K562 (cell line): ENCODE measurements around the gene VTA1. TPM values are rescaled to one million over a fixed set of nuclear protein-coding genes. Genes with fewer than 3 reads are reported as not detected.

ENCODE experiments used
- ARNT ChIP-seq, 2 experiments: fragments of 450-650 bp; IDR thresholded peaks; 2 replicates each; pipeline ENCODE4 v1.6.1; 2016; ENCODE audit warnings: mild to moderate bottlenecking in 1 of 2
- BCOR ChIP-seq: fragments of 450-650 bp; IDR thresholded peaks from 2 replicates; pipeline ENCODE4 v1.6.1; 2016
- BRD9 ChIP-seq: fragments of 450-650 bp; IDR thresholded peaks from 2 replicates; pipeline ENCODE4 v1.6.1; 2018; ENCODE audit warnings: low read depth; ENCODE audit not compliant: partially characterized antibody
- DNMT1 ChIP-seq: fragments of 450-650 bp; IDR thresholded peaks from 2 replicates; pipeline ENCODE4 v1.6.1; 2016; ENCODE audit warnings: antibody characterized with exemption, mild to moderate bottlenecking
- ESRRB ChIP-seq: fragments of 250-450 bp; sonication (Bioruptor Pico); IDR thresholded peaks from 2 replicates; pipeline ENCODE4 v1.5.0; 2020; ENCODE audit warnings: mild to moderate bottlenecking, moderate library complexity, borderline replicate concordance
- EZH2 ChIP-seq: IDR thresholded peaks from 2 replicates; pipeline ENCODE4 v1.6.1; 2012; ENCODE audit warnings: low read depth, mild to moderate bottlenecking, inconsistent platforms, low read length, borderline replicate concordance
- HDAC1 ChIP-seq, 2 experiments: fragments of 450-650 bp; IDR thresholded peaks; 2 replicates each; pipeline ENCODE4 v1.6.1; 2016 to 2017; ENCODE audit warnings: inconsistent platforms in 1 of 2, mild to moderate bottlenecking in 1 of 2, moderate library complexity in 1 of 2
- HDAC6 ChIP-seq: IDR thresholded peaks from 2 replicates; pipeline ENCODE4 v1.6.1; 2012; ENCODE audit warnings: low read depth, mild to moderate bottlenecking, control low read depth, inconsistent platforms, low read length, moderate library complexity
- IRF2 ChIP-seq: sonication (generic); formaldehyde crosslinking; IDR thresholded peaks from 2 replicates; pipeline ENCODE4 v1.8.1; 2022; ENCODE audit warnings: mild to moderate bottlenecking, missing genetic modification reagents
- MAZ ChIP-seq, 2 experiments: fragments of 450-650 bp in 1 of 2; sonication (generic) in 1 of 2; formaldehyde crosslinking; IDR thresholded peaks in 1 of 2; conservative IDR thresholded peaks in 1 of 2; 2 replicates each; pipeline versions ENCODE4 v1.4.0 to v1.5.0; 2020; ENCODE audit warnings: mild to moderate bottlenecking in 1 of 2, missing genetic modification reagents in 1 of 2
- POLR2B ChIP-seq: fragments of 450-650 bp; IDR thresholded peaks from 2 replicates; pipeline ENCODE4 v1.6.1; 2018; ENCODE audit warnings: low read depth; ENCODE audit not compliant: partially characterized antibody
- RBM22 ChIP-seq: fragments of 200-400 bp; formaldehyde crosslinking; IDR thresholded peaks from 2 replicates; pipeline ENCODE4 v1.6.1; 2018; ENCODE audit warnings: low read length, low read depth; ENCODE audit not compliant: poor library complexity, severe bottlenecking
- RHOXF2B ChIP-seq: fragments of 250-450 bp; sonication (Bioruptor Pico); conservative IDR thresholded peaks from 2 replicates; pipeline ENCODE4 v1.5.1; 2021
- SMAD3 ChIP-seq: fragments of 450-650 bp; formaldehyde crosslinking; conservative IDR thresholded peaks from 2 replicates; pipeline ENCODE4 v1.4.0; 2020; ENCODE audit warnings: mild to moderate bottlenecking
- SRSF9 ChIP-seq: fragments of 200-400 bp; formaldehyde crosslinking; IDR thresholded peaks from 2 replicates; pipeline ENCODE4 v1.6.1; 2017; ENCODE audit warnings: low read depth, low read length, borderline replicate concordance
- TFAM ChIP-seq: fragments of 250-450 bp; sonication (Bioruptor Pico); conservative IDR thresholded peaks from 2 replicates; pipeline ENCODE4 v1.5.0; 2021; ENCODE audit warnings: mild to moderate bottlenecking, moderate library complexity
- TOE1 ChIP-seq, 2 experiments: fragments of 450-650 bp in 1 of 2; sonication (generic) in 1 of 2; formaldehyde crosslinking in 1 of 2; IDR thresholded peaks; 2 replicates each; pipeline versions ENCODE4 v1.7.1 to v1.8.0; 2016 to 2022; ENCODE audit warnings: borderline replicate concordance in 2 of 2, mild to moderate bottlenecking in 2 of 2, antibody characterized with exemption in 1 of 2, inconsistent platforms in 1 of 2, low read depth in 1 of 2, missing genetic modification reagents in 1 of 2, moderate library complexity in 1 of 2
- ZNF778 ChIP-seq: fragments of 450-650 bp; formaldehyde crosslinking; IDR thresholded peaks from 2 replicates; pipeline ENCODE4 v1.4.0; 2020; ENCODE audit warnings: mild to moderate bottlenecking, moderate library complexity
- polyA plus RNA-seq, 8 experiments: library from polyadenylated mRNA; depleted of rRNA in 4 of 8; stranded (reverse) in 5 of 8; unstranded in 3 of 8; fragments of >200 nt; fragmentation: Nextera tagmentation in 2 of 8; fragmentation: Illumina TruSeq in 1 of 8; extraction: Ambion mirVana in 2 of 8; extraction: Trizol in 1 of 8; gene quantifications; 2 replicates each; pipeline versions ENCODE4 v1.2.1 to v1.2.3, GENCODE V29; 2011 to 2014; ENCODE audit warnings: inconsistent platforms in 1 of 8, missing spikeins in 1 of 8
- total RNA-seq, 7 experiments: library from RNA; depleted of rRNA in 6 of 7; stranded (reverse); fragments of >200 nt in 6 of 7; fragmentation: Illumina TruSeq in 2 of 7; extraction: Trizol in 2 of 7; gene quantifications; 2 replicates each; pipeline versions ENCODE4 v1.2.1 to v1.2.3, GENCODE V29; 2011 to 2021; ENCODE audit warnings: low replicate concordance in 1 of 7
- TF ChIP-seq, protein P1 (sequence below): fragments of 250-450 bp; sonication (Bioruptor Pico); IDR thresholded peaks from 2 replicates; pipeline ENCODE4 v1.4.0; 2020; ENCODE audit warnings: mild to moderate bottlenecking, moderate library complexity, borderline replicate concordance
- TF ChIP-seq, protein P2 (sequence below): sonication (generic); formaldehyde crosslinking; IDR thresholded peaks from 2 replicates; pipeline ENCODE4 v1.8.1; 2023; ENCODE audit warnings: mild to moderate bottlenecking, missing genetic modification reagents
- TF ChIP-seq, protein P3 (sequence below): fragments of 250-450 bp; sonication (Bioruptor Pico); IDR thresholded peaks from 2 replicates; pipeline ENCODE4 v1.8.0; 2021; ENCODE audit warnings: borderline replicate concordance, mild to moderate bottlenecking, moderate library complexity; ENCODE audit not compliant: poor library complexity, severe bottlenecking
- TF ChIP-seq, protein P4 (sequence below): fragments of 250-450 bp; sonication (Bioruptor Pico); IDR thresholded peaks from 2 replicates; pipeline ENCODE4 v1.6.1; 2021; ENCODE audit warnings: mild to moderate bottlenecking

Gene VTA1
- total and polyA plus RNA-seq, 9 of the 15 experiments (the other 6 are each of a cell fraction or from before 2014, with no cell fraction given) = 47.8 to 182 (median 84.6) TPM

GRCh38 chr6:142146828-142147662, at the start of gene VTA1, which contains the start of gene NMBR (continued):
- peak; percentile 88 for TF ChIP-seq TOE1 (IDR thresholded peaks at IDR 0.05; ENCODE audit: borderline replicate concordance)
- no peak for TF ChIP-seq TOE1 (CRISPR knock-in tag; IDR thresholded peaks at IDR 0.05; ENCODE audit: borderline replicate concordance, low read depth)
- peak; percentile 64 to 92 for TF ChIP-seq MAZ (CRISPR knock-in tag; conservative IDR thresholded peaks at IDR 0.05 in 1 of 2, IDR thresholded peaks at IDR 0.05 in 1 of 2)
- TF ChIP-seq, protein P1, sequence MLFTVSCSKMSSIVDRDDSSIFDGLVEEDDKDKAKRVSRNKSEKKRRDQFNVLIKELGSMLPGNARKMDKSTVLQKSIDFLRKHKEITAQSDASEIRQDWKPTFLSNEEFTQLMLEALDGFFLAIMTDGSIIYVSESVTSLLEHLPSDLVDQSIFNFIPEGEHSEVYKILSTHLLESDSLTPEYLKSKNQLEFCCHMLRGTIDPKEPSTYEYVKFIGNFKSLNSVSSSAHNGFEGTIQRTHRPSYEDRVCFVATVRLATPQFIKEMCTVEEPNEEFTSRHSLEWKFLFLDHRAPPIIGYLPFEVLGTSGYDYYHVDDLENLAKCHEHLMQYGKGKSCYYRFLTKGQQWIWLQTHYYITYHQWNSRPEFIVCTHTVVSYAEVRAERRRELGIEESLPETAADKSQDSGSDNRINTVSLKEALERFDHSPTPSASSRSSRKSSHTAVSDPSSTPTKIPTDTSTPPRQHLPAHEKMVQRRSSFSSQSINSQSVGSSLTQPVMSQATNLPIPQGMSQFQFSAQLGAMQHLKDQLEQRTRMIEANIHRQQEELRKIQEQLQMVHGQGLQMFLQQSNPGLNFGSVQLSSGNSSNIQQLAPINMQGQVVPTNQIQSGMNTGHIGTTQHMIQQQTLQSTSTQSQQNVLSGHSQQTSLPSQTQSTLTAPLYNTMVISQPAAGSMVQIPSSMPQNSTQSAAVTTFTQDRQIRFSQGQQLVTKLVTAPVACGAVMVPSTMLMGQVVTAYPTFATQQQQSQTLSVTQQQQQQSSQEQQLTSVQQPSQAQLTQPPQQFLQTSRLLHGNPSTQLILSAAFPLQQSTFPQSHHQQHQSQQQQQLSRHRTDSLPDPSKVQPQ = no peak
- TF ChIP-seq, protein P2, sequence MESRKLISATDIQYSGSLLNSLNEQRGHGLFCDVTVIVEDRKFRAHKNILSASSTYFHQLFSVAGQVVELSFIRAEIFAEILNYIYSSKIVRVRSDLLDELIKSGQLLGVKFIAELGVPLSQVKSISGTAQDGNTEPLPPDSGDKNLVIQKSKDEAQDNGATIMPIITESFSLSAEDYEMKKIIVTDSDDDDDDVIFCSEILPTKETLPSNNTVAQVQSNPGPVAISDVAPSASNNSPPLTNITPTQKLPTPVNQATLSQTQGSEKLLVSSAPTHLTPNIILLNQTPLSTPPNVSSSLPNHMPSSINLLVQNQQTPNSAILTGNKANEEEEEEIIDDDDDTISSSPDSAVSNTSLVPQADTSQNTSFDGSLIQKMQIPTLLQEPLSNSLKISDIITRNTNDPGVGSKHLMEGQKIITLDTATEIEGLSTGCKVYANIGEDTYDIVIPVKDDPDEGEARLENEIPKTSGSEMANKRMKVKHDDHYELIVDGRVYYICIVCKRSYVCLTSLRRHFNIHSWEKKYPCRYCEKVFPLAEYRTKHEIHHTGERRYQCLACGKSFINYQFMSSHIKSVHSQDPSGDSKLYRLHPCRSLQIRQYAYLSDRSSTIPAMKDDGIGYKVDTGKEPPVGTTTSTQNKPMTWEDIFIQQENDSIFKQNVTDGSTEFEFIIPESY (CRISPR knock-in tag) = peak; percentile 69
- TF ChIP-seq, protein P3, sequence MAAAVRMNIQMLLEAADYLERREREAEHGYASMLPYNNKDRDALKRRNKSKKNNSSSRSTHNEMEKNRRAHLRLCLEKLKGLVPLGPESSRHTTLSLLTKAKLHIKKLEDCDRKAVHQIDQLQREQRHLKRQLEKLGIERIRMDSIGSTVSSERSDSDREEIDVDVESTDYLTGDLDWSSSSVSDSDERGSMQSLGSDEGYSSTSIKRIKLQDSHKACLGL = no peak
- peak; percentile 73 for TF ChIP-seq BCOR
- peak; percentile 84 for TF ChIP-seq POLR2B
- no peak for TF ChIP-seq SRSF9
- no peak for TF ChIP-seq RHOXF2B (CRISPR knock-in tag)
- no peak for TF ChIP-seq BRD9
- no peak for TF ChIP-seq RBM22
- TF ChIP-seq, protein P4, sequence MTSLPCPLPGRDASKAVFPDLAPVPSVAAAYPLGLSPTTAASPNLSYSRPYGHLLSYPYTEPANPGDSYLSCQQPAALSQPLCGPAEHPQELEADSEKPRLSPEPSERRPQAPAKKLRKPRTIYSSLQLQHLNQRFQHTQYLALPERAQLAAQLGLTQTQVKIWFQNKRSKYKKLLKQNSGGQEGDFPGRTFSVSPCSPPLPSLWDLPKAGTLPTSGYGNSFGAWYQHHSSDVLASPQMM = no peak
- no peak for TF ChIP-seq SMAD3
- peak; percentile 84 to 91; a peak in 3 of 4 replicates for TF ChIP-seq ARNT (IDR thresholded peaks at IDR 0.05)
- TF ChIP-seq HDAC1 (IDR thresholded peaks at IDR 0.05) = peak; percentile 55 to 98; a peak in 3 of 4 replicates
- TF ChIP-seq DNMT1 = no peak
- no peak for TF ChIP-seq ESRRB (CRISPR knock-in tag)
- no peak for TF ChIP-seq HDAC6
- no peak for TF ChIP-seq TFAM (CRISPR knock-in tag)
- no peak for TF ChIP-seq ZNF778
- no peak for TF ChIP-seq IRF2
- TF ChIP-seq EZH2 = no peak
